Activated naive CD4-positive, alpha-beta T cell treated with Interleukin-2 at 50 U/mL for 16 hours (primary cell): ENCODE measurements around the gene ZNF195.
"Not testable (repeated sequence)": the region's sequence is repeated elsewhere in the genome, so short reads cannot be mapped to it uniquely, and the experiment has no call there.

Experiments used
- DNase-seq: peaks from one replicate; pipeline ENCODE4 v3.0.0-alpha.2; 2020

Gene ZNF195

GRCh38 chr11:3346587-3346986 is 32.4 kb downstream of the ZNF195 start:
- no peak for DNase-seq

GRCh38 chr11:3345736-3346135 is 33.2 kb downstream of the ZNF195 start:
- no peak for DNase-seq

- no peak for DNase-seq
These were observed 34.4 kb downstream of the ZNF195 start for GRCh38 chr11:3344327-3345174.

GRCh38 chr11:3342709-3343108 is 36.2 kb downstream of the ZNF195 start:
- no peak for DNase-seq

GRCh38 chr11:3341298-3341697 is 37.6 kb downstream of the ZNF195 start:
- DNase-seq = peak; percentile 69

- no peak for DNase-seq
These were observed 38.9 kb downstream of the ZNF195 start for GRCh38 chr11:3340025-3340424.

GRCh38 chr11:3339340-3339624 is 39.7 kb downstream of the ZNF195 start:
- DNase-seq = no peak

- no peak for DNase-seq
These were observed 40.2 kb downstream of the ZNF195 start for GRCh38 chr11:3338569-3339339.

- DNase-seq = not testable (repeated sequence)
These were observed 42.5 kb downstream of the ZNF195 start for GRCh38 chr11:3336420-3336819.

GRCh38 chr11:3333157-3333556 is 45.8 kb downstream of the ZNF195 start:
- not testable (repeated sequence) for DNase-seq

- DNase-seq = not testable (repeated sequence)
These were observed 47.9 kb downstream of the ZNF195 start for GRCh38 chr11:3331078-3331477.

- not testable (repeated sequence) for DNase-seq
These were observed 48.9 kb downstream of the ZNF195 start for GRCh38 chr11:3330064-3330463.

GRCh38 chr11:3328503-3328902 is 50.4 kb downstream of the ZNF195 start:
- DNase-seq = not testable (repeated sequence)

GRCh38 chr11:3326450-3326849 is 52.5 kb downstream of the ZNF195 start:
- DNase-seq = not testable (repeated sequence)

- not testable (repeated sequence) for DNase-seq
These were observed 54.2 kb downstream of the ZNF195 start for GRCh38 chr11:3324724-3325123.
